Left renal pelvis (tissue), 4 donors: ENCODE results near the gene TMF1. TPM values are rescaled to one million over a fixed set of nuclear protein-coding genes. Genes with fewer than 3 reads are reported as not detected.

Source experiments
- DNase-seq, 4 donors: peaks; one replicate each; pipeline ENCODE4 v3.0.0-alpha.2; 2013; ENCODE audit warnings: low read depth in 4 of 4, low spot score in 3 of 4
- polyA plus RNA-seq, 4 donors: library from polyadenylated mRNA; unstranded; fragments of 120-200 nt; gene quantifications; one replicate each; pipeline ENCODE4 v1.2.1, GENCODE V29; 2013; ENCODE audit not compliant: insufficient read length in 4 of 4

TMF1 gene, protein sequence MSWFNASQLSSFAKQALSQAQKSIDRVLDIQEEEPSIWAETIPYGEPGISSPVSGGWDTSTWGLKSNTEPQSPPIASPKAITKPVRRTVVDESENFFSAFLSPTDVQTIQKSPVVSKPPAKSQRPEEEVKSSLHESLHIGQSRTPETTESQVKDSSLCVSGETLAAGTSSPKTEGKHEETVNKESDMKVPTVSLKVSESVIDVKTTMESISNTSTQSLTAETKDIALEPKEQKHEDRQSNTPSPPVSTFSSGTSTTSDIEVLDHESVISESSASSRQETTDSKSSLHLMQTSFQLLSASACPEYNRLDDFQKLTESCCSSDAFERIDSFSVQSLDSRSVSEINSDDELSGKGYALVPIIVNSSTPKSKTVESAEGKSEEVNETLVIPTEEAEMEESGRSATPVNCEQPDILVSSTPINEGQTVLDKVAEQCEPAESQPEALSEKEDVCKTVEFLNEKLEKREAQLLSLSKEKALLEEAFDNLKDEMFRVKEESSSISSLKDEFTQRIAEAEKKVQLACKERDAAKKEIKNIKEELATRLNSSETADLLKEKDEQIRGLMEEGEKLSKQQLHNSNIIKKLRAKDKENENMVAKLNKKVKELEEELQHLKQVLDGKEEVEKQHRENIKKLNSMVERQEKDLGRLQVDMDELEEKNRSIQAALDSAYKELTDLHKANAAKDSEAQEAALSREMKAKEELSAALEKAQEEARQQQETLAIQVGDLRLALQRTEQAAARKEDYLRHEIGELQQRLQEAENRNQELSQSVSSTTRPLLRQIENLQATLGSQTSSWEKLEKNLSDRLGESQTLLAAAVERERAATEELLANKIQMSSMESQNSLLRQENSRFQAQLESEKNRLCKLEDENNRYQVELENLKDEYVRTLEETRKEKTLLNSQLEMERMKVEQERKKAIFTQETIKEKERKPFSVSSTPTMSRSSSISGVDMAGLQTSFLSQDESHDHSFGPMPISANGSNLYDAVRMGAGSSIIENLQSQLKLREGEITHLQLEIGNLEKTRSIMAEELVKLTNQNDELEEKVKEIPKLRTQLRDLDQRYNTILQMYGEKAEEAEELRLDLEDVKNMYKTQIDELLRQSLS
- polyA plus RNA-seq = 10 to 100 TPM; 37.5 to 51.6 (median 45.9) TPM

DNA sequence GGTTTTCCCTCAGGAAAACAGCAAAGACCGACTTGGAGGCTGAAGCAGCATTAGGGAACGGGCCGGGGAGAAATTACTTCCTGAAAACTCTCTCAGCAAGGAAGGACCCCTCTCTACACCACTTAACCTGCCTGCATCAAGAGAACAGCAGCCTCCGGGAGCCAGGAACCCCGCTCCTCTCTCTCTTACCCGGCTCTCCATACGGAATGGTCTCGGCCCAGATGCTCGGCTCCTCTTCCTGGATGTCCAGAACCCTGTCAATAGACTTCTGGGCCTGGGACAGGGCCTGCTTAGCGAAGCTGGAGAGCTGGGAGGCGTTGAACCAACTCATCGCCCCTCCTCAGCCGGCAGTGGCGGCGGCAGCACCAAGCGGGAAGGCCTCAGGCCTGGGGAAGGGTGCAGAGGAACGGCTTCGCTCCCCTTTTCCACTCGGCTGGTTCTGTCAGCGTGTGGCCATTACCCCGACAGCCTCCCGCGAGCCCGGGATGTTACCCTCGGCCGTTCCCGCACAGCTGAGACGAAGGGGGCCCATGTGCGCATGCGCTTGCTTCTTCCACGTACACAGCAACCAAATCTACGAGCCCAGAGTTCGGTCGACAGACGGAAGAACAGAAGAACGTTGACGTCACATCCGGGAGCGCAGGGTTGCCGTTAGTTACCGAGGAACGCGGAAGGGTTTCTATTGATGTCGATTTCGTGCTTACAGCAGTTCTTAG lies at the start of gene TMF1:
Gene TMF1 (minus strand): TSS at position 578 of the 716 bp plus-strand sequence. CDS start 247 bp downstream, at position 331.
- DNase-seq = peak; percentile 93 to 98 (median 98)

DNA sequence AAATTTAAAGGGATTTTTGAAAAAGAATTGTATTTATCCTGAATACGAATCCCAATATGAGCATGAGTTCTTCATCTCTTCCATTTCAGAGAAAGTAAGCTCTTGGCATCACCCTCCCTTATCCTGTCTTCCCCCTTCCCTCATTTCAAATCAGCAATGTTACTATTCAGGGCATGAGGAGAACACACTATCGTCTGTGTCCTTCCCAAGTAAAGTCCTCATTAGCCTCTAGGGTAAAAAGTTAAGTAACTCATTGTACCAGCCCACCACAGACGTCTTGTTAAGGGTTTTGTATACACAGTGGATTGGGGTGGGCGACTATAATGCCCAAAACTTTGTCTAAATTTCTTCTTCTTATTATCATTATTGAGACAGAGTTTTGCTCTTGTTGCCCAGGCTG lies 47.4 kb upstream of the TMF1 start:
- DNase-seq = no peak

DNA sequence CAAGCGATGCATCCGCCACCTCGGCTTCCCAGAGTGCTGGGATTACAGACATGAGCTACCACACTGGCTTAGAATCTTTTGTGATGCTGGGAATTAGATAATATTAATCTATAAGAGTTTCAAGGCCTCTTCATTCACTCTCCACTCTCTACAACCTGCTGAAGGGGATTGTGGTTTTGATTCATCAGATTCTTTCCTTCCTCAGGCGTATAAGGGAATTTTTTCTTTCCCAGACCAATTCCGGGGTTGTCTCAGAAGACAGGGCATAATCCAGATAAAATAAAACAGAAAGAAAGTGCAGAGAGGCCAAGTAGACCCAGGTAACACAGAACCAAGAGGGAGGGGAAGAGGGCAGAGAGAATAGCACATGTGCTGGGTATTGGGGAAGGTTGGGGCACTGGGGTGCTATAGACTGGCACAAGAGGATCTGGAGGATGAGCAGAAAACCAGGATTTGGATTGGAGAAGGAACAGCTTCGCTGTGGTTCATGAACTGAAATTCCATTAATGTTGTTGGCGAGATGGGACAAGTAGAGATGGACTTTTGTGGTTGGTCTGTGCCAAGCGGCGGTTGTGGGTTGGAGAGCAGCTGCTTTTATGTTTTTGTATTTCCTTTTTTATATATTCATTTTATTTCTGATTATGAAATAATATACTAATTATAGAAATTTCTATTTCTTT lies 45.4 kb upstream of the TMF1 start:
- DNase-seq = no peak

DNA sequence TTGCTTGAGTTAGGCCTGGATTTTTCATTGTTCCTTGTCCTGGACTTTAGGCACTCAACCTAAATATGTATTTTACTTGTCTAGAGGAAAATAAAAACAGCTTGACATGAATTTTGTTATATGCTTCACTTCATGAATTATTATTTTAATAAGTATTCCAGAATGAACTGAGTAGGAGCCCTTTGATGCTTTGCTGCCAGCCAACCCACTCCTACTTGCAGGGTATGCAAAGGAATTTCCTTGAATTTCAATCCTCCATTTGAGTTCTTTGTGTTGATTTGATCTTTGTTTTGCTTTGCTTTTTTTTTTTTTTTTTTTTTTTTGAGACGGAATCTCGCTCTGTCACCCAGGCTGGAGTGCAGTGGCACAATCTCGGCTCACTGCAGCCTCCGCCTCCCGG lies 44.2 kb upstream of the TMF1 start:
- no peak for DNase-seq

DNA sequence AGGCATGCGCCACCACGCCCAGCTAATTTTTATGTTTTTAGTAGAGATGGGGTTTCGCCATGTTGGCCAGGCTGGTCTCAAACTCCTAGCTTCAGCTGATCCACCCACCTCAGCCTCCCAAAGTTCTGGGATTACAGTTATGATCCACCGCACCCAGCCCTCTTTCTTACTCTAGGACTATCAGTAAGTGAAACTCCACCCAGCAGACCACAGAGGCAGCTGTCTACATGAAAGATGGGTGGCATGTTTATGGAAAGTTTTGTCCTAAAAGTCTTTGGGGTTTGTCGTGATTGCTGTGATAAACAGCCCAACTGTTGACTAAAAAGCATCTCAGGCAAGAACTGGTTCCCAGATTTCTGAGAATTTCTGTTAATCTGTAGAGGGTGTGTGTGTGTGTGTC lies 43.5 kb upstream of the TMF1 start:
- DNase-seq = no peak

DNA sequence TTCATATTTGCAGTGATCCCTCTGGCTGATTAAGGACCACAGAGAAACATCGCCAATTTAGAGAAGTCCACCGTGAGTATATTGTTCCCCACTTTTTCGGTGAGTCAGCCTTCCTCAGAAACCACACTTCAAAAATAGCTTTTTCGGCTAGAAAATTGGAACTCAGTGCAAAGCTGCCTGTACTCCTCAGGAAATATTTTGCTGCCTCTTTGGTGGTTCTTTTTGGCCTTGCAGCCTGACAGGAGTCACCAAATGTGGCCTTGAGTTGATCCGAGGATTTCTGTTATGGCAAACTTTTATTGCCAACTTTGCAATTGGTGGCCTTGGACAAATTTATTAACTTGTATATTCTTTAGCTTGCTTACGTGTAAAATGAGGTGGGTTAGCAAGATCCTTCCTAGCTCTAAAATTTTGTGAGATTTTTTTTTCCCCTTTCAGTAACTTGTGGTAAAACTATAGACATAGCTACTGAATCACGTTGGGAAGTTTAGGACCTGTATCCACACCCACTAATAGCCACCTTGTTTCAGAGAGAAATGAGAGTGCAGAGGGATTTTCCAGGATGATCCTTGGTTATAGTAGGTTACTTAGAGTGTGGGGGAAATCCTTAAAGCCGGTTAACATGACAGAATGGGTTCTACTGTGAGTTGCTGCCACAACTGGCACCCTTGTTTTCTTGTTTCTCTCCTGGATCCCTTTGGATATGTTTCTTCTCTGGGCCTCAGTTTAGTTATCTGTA lies 42.5 kb upstream of the TMF1 start:
- DNase-seq = no peak

DNA sequence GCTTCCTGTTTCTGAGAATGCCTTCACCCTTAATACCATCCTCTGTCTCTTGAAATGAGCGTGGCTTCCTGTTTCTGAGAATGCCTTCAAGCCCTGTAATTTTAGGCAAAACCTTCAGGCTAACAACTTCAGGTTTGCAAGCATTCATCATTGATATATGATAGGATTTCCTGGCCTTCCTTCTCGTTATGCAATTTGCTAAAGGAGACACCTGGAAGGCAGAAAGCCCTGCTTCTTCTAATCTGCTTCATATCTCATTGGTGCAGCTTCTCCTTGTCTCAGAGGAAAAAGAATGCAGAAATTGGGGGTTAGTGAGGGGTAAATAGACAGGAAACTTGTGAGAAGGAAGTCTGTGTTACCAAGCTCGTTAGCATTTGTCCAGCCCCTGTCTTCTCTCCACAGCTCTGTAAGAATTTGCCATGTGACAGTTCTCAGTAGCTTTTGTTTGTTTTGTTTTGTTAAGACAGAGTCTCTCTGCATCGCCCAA lies 39.9 kb upstream of the TMF1 start:
- no peak for DNase-seq

DNA sequence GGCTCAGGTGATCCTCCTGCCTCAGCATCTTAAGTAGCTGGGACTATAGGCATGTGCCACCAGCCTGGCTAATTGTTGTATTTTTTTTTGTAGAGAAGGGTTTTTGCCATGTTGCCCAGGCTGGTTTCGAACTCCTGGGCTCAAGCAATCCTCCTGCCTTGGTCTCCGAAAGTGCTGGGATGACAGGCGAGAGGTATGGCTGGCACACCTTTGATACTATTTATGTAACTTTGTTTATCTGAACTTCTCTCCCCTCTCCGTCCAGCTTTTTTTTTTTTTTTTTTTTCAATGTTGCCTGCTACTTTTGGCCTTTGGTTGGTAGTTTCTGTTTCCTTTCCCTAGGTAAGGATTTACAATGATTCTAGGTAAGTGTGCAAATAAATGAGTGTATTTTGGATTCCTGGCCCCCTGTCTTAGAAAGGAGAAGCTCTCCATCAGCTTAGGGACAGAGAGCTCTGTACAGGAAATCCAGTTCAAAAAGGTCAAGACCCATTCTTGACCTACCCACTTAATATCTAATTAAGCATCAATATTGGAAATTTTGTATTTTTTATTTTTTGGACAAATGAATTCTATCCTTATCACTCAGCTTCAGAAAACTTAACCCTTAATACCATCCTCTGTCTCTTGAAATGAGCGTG lies 39.4 kb upstream of the TMF1 start:
- no peak for DNase-seq

DNA sequence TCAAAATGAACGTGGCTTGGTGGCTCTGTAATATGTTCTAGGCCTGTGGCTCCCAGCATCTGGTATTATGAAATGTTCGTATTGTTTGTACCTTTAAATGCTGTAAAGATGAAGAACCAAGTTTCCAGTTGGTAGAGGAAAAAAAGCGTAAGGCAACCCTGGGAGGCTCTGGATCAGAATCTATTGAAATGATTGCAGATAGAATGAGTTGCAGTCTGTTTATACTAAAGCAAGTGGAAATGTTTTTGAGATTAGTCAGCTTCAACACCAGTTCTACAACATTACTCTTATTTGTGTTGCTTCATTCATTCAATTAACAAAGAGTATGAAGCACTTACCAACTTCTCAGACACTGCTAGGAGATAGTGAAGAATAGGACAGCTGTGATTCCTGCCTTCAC lies 37.9 kb upstream of the TMF1 start:
- no peak for DNase-seq

DNA sequence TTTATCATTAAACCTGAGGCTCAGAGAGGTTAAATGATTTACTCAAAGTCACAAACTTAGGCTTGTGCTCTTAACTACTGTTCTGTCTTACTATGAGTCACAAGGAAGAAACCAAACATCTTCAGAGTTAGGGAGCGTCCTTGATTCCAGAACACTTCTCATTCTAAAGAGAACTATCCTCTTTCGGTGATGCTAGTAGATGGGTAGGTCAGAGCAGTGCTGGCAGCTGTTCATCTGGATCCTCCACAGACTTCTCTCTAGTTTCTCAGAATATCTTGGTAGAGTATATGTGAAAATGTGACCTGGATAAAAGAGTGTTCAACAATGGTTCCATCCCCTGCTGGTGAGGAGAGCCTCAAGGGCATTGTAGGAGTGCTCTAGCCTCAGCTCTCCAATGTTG lies 35.9 kb upstream of the TMF1 start:
- no peak for DNase-seq

DNA sequence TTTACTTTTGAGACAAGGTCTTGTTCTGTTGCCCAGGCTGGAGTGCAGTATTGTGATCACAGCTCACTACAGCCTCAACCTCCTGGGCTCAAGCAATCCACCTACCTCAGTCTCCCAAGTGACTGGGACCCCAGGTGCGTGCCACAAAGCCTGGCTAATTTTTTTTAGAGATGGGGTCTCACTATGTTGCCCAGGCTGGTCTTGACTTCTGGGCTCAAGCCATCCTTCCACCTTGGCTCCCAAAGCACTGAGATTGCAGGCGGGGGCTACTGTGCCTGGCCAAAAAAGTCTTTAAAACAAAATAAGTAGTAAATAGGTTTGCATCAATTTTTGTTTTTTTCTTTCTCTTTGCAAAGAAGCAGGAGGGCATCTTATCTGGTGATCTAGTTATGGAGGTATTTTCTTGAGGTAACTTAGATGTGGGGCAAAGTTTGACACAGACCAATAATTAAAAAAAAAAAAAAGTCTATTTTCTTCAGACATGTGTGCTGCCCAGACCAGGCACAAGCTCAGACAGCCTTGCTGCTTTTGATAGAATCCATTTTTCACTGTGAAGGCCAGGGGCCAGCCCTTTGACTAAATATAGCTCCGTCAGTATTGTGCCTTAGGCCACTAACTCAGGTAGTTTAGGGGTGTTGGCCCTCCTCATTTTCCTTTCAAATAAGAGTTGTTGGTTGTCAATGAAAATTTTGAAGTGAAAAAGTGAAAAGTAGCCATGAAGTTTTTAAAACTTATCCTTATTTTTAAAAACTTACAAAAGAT lies 35.1 kb upstream of the TMF1 start:
- DNase-seq = no peak

DNA sequence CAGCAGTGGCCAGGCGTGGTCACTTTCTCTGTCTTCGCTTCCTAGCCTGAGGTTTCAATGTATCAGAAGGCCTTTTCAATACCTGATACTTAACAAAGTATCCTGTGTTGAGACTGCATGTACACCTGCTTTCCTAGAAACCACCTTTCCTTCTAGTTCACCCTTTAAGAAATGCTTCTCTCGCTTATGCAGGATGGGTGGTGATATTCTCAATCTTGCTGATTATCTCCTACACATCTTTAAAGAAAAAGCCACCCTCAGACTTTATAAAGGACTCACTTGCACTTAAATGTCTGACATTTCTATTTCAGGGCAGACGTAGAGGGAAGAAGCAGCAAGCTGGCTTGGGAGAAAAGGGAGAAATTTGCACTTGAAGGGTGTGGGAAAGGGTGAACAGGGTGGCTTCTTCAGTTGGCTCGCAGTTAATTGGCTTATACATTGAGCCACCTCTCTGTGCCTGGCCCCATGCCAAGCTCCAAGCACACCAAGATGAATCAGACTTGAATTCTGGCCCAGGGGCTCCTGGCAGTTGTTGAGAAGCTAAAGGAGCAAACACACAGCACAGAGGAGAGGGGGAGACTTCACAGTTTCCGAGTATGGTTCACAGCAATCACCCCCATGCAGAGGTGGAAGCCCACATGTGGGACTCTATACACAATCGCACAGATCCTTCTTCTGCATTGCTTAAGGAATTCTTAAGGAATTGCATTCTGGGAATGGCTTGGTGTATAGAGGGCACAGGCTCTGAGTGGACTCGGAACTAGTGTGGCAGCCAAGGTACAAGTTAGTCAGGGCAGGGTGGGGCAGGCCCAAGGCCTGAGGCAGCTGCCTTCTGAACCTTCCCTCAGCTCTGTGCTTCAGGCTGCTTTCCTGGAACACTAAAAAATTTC lies 33.9 kb upstream of the TMF1 start:
- no peak for DNase-seq

DNA sequence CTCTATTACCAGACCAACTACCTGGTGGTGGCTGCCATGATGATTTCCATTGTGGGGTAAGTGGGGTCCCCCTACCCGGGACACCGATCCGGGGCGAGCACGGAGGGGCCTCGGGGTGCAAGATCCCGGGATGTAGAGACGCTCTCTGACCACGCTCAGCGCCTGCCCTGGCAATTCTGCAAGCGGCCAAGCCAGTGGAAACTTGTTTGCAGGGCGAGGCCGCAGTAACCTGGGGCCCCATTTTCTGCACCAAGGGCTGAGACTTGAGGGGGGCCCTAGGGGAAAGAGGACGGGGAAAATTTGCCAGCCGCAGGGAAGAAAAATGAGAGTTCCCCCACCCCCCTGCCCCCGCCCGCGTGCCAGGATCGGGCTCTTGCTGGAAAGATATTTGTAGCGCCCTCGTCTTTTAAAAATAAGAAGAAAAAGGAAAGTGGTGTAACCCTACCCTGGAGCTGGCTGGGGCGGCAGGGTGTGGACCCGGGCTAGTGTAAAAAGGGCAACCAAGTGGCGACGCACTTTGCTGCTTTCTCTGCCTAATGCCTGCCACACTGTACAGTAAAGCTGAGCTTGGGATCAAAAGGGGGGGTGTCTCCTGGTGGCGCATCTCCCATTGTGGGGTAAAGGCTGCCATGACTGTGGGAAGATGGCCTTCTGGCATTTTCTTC lies 33.2 kb upstream of the TMF1 start:
- DNase-seq = no peak

DNA sequence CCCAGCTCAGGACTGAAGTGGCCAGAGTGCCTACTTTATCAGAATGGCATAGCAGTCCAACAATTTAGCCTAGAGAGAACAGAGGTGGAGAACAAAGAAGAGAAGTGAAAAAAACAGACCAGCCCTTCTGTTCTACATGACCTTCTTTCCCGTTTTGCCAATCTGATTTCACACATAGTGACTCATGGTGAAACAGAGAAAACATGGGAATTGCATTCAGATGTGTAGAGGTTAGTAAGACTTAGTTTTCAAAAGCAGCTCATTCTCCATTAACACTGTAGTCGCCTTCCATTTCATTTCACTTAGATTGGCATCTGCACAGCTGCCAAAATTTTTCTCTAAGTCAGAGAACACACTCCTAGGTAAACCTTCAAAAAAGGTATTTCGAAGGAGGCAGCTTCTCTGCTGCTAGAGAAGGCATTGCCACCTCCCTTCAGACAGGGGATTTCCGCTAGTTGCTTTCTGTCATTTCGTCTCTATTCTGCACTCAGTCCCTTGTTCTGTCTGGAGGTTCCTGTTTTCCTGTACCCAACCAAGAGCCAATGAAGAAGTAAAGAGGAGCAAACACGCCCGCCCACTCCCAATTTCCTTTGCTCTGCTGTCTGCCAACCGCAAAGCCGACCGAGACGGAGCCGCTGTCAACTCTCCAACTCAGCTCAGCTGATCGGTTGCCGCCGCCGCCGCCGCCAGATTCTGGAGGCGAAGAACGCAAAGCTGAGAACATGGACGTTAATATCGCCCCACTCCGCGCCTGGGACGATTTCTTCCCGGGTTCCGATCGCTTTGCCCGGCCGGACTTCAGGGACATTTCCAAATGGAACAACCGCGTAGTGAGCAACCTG lies 32.4 kb upstream of the TMF1 start, which contains the start of gene ARL6IP5:
Gene ARL6IP5 (plus strand): TSS at position 612 of the 842 bp plus-strand sequence. CDS start 111 bp downstream, at position 723.
- DNase-seq = peak; percentile 61 to 76 (median 69)

DNA sequence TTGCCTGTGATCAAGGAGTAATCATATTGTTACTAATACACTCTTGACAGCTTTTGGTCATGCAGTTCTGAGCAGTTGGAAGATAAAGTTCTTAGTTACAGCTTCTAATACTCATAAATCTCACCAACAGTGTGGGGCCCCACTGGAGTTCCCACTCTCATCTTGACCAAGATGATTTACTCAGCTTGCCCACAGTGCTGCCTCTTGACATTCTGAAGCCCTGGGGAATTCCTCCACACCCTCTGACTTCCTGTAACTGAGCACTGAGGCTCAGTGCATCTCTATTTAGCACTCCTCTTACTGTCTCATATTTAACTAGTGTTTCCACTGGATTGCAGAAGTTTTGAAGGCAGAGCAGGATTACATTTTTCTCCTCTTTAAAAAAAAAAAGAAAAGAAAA lies 30.7 kb upstream of the TMF1 start:
- DNase-seq = no peak
